D721Med (cell line): ENCODE measurements around the gene BCKDHB.
A peak's percentile ranks its signal among the peaks of the same experiment; 100 is the strongest.

Experiments used
- DNase-seq: peaks from one replicate; pipeline ENCODE4 v3.0.0; 2011; ENCODE audit warnings: low spot score; ENCODE audit not compliant: insufficient read length
- FAIRE-seq: peaks from 2 replicates; lab custom pipeline; 2011; peaks lifted over from hg19 to GRCh38; lab: Jason Lieb, UNC
- TF ChIP-seq, protein P1 (sequence below): IDR thresholded peaks from 2 replicates; pipeline ENCODE4 v1.5.1; 2012; ENCODE audit warnings: mild to moderate bottlenecking, control low read depth; ENCODE audit not compliant: insufficient read depth; ENCODE audit errors: missing control alignments

Gene BCKDHB

DNA sequence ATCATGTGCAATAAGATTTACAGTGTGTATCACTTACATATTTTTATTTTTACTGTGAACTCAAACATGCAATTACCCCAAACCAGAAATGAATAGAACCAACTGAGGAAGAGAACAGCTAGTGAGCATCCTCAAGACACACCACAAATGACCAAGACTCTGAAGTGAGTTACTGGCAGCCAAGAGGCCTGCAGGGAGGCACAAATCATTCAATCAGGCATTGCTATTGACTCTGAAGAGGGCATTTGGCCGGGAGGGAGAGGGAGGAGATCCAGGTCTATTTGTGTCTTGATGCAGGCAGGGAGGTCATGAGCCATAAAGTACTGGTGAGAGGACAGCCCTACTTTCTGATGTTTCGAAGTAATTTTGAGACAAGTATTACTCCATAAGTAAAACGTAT is 257.7 kb downstream of the BCKDHB start:
- no peak for FAIRE-seq
- DNase-seq: no peak
- TF ChIP-seq, protein P1, sequence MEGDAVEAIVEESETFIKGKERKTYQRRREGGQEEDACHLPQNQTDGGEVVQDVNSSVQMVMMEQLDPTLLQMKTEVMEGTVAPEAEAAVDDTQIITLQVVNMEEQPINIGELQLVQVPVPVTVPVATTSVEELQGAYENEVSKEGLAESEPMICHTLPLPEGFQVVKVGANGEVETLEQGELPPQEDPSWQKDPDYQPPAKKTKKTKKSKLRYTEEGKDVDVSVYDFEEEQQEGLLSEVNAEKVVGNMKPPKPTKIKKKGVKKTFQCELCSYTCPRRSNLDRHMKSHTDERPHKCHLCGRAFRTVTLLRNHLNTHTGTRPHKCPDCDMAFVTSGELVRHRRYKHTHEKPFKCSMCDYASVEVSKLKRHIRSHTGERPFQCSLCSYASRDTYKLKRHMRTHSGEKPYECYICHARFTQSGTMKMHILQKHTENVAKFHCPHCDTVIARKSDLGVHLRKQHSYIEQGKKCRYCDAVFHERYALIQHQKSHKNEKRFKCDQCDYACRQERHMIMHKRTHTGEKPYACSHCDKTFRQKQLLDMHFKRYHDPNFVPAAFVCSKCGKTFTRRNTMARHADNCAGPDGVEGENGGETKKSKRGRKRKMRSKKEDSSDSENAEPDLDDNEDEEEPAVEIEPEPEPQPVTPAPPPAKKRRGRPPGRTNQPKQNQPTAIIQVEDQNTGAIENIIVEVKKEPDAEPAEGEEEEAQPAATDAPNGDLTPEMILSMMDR: no peak

DNA sequence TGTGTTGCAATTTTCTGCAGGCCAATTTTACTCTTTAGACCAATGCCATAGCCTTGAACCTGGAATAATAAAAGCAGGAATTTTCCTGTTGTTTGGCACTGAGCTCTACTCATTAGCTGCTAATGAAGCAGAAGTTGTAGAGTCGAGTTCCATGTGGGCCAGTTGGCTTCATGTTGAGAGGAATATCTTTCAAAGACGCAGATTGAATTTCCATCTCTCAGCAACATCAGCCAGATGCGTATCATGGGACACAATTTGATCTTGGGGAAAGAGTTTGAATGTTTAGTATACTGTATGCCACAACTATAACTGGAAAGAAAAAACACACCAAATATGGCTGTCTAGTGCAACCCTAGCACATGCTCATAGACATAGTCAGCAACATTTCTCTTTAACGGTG is 259.6 kb downstream of the BCKDHB start:
- DNase-seq: no peak
- no peak for FAIRE-seq
- TF ChIP-seq, protein P1: no peak

DNA sequence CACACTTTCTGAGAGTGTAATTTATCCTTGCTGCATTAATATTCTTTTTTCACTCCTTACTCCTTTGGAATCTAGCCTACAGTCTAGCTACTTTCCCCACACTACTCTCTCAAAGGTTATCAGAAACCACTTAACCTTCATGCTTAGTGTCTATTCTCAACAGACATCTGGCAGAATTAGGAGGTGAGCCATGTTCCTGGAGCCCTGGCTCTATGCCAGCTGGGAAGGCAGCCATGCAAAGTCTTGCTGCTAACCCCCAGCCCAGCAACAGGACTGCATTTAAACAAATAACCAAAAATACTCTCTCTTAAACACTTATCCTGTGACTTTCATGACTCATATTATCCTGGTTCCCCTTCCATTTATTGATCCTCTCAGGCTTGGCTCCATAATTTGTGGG is 260.2 kb downstream of the BCKDHB start:
- FAIRE-seq (no peak), DNase-seq (no peak)
- TF ChIP-seq, protein P1: no peak

DNA sequence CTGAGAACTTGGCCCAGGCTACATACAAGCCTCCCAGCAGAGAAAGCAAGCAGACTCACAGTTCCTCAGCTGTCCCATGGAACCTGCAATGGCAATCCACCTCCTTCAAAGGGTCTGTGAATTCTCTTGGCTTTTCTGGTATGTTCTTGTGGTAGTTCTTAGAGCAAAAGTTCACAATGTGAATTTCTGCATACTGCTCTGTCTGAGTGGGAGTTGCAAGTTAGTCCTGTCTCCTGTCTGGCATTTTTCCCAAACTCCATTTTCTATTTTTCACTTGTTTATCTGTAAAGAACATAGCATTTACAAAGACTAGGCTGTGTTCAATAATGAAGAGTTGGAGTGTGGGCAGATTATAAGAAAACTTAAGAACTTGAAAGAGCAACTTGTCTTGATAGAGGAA is 269.9 kb downstream of the BCKDHB start:
- FAIRE-seq (no peak), DNase-seq (no peak)
- TF ChIP-seq, protein P1: no peak

DNA sequence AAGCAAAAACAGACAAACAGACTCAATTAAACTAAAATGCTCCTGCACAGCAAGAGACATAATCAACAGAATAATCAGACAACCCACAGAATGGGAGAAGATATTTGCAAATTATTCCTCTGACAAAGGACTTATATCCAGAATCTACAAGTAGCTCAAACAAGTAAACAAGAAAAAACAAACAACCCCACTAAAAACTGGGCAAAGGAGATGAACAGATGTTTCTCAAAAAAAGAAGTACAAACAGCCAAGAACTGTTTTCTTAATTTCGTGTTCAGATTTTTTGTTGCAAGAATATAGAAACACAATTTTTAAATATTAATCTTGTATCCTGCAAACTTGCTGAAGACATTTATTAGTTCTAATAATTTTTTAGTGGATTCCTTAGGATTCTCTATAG is 274.1 kb downstream of the BCKDHB start:
- no peak for DNase-seq
- TF ChIP-seq, protein P1: no peak
- FAIRE-seq: no peak

DNA sequence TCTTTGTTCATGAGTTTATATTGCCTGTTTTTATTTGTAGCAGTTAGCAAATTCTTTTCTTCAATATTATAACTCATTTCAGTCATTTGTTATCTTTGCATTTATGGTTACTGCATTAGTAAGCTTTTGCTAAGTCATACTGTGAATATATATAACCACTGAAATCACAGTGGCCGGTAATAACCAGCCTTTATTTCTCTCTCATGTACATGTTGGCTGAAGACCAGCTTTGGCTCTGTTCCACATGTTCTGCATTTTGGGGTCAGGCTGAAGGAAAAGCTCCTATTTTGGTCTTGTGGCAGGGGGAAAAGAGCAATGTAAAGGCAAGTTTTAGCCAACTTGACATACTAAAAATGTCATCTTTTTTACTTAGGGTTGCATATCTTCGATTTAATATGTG is 276.3 kb downstream of the BCKDHB start:
- DNase-seq (no peak), FAIRE-seq (peak; percentile 35)
- TF ChIP-seq, protein P1: no peak

DNA sequence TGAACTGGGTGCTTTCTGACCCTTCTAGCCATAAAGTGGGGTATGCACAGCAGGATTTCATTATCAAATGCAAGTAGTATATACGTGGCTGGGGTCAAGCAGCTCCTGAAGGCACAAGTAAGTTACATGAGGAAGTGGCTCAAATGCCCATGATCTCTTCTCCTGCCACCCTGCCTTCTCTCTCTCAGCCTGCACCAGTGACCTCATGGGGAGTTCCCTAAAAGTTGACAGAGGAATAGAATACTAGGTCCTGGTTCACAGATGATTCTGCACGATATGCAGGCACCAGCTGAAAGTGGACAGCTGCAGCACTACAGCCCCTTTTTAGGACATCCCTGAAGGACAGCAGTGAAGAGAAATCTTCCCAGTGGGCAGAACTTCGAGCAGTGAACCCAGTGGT is 282.0 kb downstream of the BCKDHB start:
- DNase-seq: no peak
- TF ChIP-seq, protein P1: no peak
- no peak for FAIRE-seq
